Osteoblast (primary cell): Measurements from ENCODE around the gene ZNF836. TPM values are rescaled to one million over a fixed set of nuclear protein-coding genes. Genes with fewer than 3 reads are reported as not detected.

Source experiments
- DNase-seq: peaks from one replicate; pipeline ENCODE4 v3.0.0; 2011; ENCODE audit warnings: low spot score, mixed read lengths; ENCODE audit not compliant: insufficient read length; ENCODE audit errors: missing footprints
- H2AFZ ChIP-seq: 2 replicates; pipeline ENCODE4 v1.6.0; 2011; ENCODE audit warnings: mild to moderate bottlenecking, low read length
- H3K27ac ChIP-seq: 2 replicates; pipeline ENCODE4 v1.5.1; 2011; ENCODE audit warnings: mild to moderate bottlenecking, low read depth, low read length, moderate library complexity
- H3K27me3 ChIP-seq: 2 replicates; pipeline ENCODE4 v1.6.0; 2012; ENCODE audit warnings: mild to moderate bottlenecking, control low read depth, inconsistent platforms, low read length, moderate library complexity; ENCODE audit not compliant: insufficient read depth
- H3K36me3 ChIP-seq: 2 replicates; pipeline ENCODE4 v1.5.1; 2011; ENCODE audit warnings: mild to moderate bottlenecking, low read length, control low read depth, moderate library complexity; ENCODE audit not compliant: insufficient read depth
- H3K4me1 ChIP-seq: 2 replicates; pipeline ENCODE4 v1.5.1; 2011; ENCODE audit warnings: mild to moderate bottlenecking, low read length, control low read depth, moderate library complexity; ENCODE audit not compliant: insufficient read depth
- H3K4me2 ChIP-seq: 2 replicates; pipeline ENCODE4 v1.6.0; 2011; ENCODE audit warnings: mild to moderate bottlenecking, low read length; ENCODE audit not compliant: insufficient read depth
- H3K4me3 ChIP-seq: fragments of 200-600 bp; sonication (generic); 3 replicates; pipeline ENCODE4 v1.5.1; 2012; ENCODE audit warnings: mild to moderate bottlenecking, low read length, inconsistent platforms; ENCODE audit not compliant: insufficient read depth
- H3K79me2 ChIP-seq: 2 replicates; pipeline ENCODE4 v1.6.0; 2012; ENCODE audit warnings: mild to moderate bottlenecking, low read length, control low read depth, inconsistent platforms; ENCODE audit not compliant: insufficient read depth
- H3K9me3 ChIP-seq: 2 replicates; pipeline ENCODE4 v1.5.1; 2011; ENCODE audit warnings: low read depth, low read length, control low read depth
- H4K20me1 ChIP-seq: 2 replicates; pipeline ENCODE4 v1.6.0; 2012; ENCODE audit warnings: mild to moderate bottlenecking, low read length, control low read depth; ENCODE audit not compliant: insufficient read depth
- total RNA-seq: library from RNA; depleted of rRNA; stranded (reverse); fragments of >200 nt; gene quantifications from 2 replicates; pipeline ENCODE4 v1.2.3, GENCODE V29; 2012
- TF ChIP-seq, protein P1 (sequence below): IDR thresholded peaks from 2 replicates; pipeline ENCODE4 v1.5.1; 2011; ENCODE audit warnings: mild to moderate bottlenecking, low read depth, low read length, moderate library complexity; ENCODE audit errors: extremely low read depth

ZNF836 gene
- 11.9 and 21.2 TPM in 2 replicates for total RNA-seq

DNA sequence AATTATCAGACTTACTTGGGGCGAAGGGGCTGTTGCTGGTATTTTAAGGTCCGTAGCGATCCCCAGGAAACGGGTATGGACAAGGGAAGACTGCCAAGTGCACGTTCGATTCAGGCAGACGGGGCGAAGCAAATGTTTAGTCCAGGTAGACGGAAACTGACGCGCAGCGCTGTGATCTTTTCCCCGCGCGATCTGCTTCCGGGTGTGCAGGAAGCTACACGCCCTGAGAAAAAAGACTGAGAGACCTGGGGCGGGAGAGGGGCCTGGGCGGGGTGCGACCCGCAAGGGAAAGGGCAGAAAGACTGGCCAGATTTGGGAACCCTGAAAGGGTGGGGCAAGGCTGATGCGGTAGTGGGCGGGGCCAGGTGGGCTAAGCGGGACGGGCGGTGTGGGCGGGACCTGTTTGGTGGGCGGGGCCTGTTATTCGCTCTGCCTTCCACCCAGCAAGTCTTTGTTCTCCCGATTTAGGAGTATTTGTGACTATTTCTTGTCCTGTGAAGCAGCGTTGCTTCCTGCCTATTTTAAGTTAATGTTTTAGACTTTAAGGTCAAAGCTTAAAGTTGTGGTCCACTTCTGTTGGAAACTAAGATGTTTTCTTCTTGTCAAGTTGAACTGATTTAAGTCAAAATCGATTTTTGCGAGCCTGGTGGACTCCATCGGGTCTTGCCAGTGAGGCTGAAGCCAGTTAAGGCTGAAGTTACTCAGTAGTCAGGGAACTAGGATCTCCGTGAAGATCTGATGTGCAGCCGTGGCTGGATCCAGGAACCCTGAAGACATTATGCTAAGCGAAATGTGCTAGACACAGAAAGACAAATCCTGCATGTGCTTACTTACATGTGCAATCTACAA is at the start of gene ZNF836:
TSS of gene ZNF836 (minus strand) at position 301 of the 849 bp plus-strand sequence. CDS start 3,549 bp downstream, outside the sequence.
- Histone ChIP-seq H4K20me1 (no peaks in the 10 kb centered on the region), H3K4me3 (peak within 1 kb of the TSS; percentile 81), H3K9me3 (no peaks in the 10 kb centered on the region), H3K27me3 (no peaks in the 10 kb centered on the region), H3K4me2 (peak within 1 kb of the TSS; percentile 96), H3K36me3 (peaks cover 12% of the 10 kb centered on the region), H3K79me2 (peaks cover 9% of the 10 kb centered on the region), H3K4me1 (peaks cover 8% of the 10 kb centered on the region), H2AFZ (peak within 1 kb of the TSS; percentile 91), H3K27ac (peak within 1 kb of the TSS; percentile 34)
- TF ChIP-seq, protein P1, sequence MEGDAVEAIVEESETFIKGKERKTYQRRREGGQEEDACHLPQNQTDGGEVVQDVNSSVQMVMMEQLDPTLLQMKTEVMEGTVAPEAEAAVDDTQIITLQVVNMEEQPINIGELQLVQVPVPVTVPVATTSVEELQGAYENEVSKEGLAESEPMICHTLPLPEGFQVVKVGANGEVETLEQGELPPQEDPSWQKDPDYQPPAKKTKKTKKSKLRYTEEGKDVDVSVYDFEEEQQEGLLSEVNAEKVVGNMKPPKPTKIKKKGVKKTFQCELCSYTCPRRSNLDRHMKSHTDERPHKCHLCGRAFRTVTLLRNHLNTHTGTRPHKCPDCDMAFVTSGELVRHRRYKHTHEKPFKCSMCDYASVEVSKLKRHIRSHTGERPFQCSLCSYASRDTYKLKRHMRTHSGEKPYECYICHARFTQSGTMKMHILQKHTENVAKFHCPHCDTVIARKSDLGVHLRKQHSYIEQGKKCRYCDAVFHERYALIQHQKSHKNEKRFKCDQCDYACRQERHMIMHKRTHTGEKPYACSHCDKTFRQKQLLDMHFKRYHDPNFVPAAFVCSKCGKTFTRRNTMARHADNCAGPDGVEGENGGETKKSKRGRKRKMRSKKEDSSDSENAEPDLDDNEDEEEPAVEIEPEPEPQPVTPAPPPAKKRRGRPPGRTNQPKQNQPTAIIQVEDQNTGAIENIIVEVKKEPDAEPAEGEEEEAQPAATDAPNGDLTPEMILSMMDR = no peak
- DNase-seq = peak; percentile 91

DNA sequence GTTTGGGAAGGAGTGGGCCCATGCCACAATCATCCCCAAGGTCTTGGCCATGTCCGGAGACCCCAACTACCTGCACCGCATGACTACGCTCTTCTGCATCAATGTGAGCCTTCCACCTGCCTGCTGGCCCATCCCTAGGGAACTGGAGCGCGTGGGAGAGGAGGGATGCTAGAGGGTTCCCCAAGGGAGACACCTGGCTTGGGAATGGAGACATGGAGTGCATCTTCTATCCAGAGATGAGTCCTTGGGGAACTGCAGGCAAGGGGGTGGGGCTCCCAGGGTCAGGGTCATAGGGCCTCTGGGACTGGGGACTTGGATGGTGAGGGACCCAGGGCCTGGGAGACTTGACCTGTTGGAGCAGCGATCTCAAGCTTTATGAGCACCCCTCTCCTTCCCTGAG is 49.6 kb upstream of the ZNF836 start:
- no peak overlapping the region for H3K4me2 ChIP-seq
- peaks cover 95% of the 10 kb centered on the region for H3K36me3 ChIP-seq
- no peaks in the 10 kb centered on the region for H3K9me3 ChIP-seq
- no peak for DNase-seq
- no peaks in the 10 kb centered on the region for H3K27me3 ChIP-seq
- H3K27ac ChIP-seq = no peak overlapping the region
- H3K4me3 ChIP-seq = no peak overlapping the region
- TF ChIP-seq, protein P1 = no peak
- H3K79me2 ChIP-seq = peaks cover 19% of the 10 kb centered on the region
- no peaks in the 10 kb centered on the region for H3K4me1 ChIP-seq
- H2AFZ ChIP-seq = no peak overlapping the region
- H4K20me1 ChIP-seq = peaks cover 16% of the 10 kb centered on the region

DNA sequence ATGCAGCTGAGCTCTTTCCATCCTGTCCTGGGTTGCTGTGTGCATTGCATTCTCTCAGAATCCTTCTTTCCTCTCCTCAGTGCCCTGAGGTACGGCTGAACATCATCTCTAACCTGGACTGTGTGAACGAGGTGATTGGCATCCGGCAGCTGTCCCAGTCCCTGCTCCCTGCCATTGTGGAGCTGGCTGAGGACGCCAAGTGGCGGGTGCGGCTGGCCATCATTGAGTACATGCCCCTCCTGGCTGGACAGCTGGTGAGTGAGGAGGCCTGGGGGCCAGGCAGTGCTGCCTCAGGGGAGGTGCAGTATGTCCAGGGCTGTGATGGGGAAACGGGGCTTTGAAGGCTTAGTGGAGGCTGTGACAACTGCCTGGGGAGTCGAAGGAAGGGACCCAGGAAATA is 48.2 kb upstream of the ZNF836 start:
- Histone ChIP-seq H3K4me2 (no peak overlapping the region), H3K9me3 (no peaks in the 10 kb centered on the region), H3K36me3 (peaks cover 98% of the 10 kb centered on the region), H4K20me1 (peaks cover 13% of the 10 kb centered on the region), H3K27me3 (no peaks in the 10 kb centered on the region), H2AFZ (no peak overlapping the region), H3K4me1 (no peaks in the 10 kb centered on the region), H3K4me3 (no peak overlapping the region), H3K27ac (no peak overlapping the region), H3K79me2 (peaks cover 27% of the 10 kb centered on the region)
- DNase-seq = no peak
- TF ChIP-seq, protein P1 = no peak

DNA sequence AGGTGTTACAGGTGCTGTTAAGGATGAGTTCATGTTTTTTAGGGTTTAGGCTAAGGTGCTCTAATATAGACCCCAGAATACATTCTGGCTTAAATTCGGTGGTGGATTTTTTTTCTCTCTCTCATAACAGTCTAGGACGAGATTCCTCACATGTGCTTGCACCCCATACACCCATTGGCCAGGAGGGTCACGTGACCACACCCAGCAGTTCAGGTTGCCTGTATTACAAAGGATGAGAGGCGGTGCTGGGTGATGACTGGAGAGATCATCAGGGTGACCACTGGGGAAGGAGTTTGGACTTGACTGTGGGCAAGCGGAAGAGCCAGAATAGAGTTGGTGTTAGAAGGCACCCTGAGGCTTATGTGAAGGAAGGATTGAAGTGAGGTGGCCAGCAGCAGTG is 46.2 kb upstream of the ZNF836 start:
- peaks cover 99% of the 10 kb centered on the region for H3K36me3 ChIP-seq
- no peaks in the 10 kb centered on the region for H3K9me3 ChIP-seq
- H3K4me2 ChIP-seq = no peak overlapping the region
- no peaks in the 10 kb centered on the region for H3K4me1 ChIP-seq
- TF ChIP-seq, protein P1 = no peak
- no peak overlapping the region for H3K27ac ChIP-seq
- H2AFZ ChIP-seq = no peak overlapping the region
- no peak overlapping the region for H3K4me3 ChIP-seq
- no peaks in the 10 kb centered on the region for H3K27me3 ChIP-seq
- peaks cover 29% of the 10 kb centered on the region for H3K79me2 ChIP-seq
- DNase-seq = no peak
- peaks cover 13% of the 10 kb centered on the region for H4K20me1 ChIP-seq
